ENCODE data around the gene ASAP2. TPM values are rescaled to one million over a fixed set of nuclear protein-coding genes. Genes with fewer than 3 reads are reported as not detected.

ASAP2 gene
- polyA plus RNA-seq, 10 donors, result 17.3 to 25.3 (median 21.7) TPM

- no peak for DNase-seq
Measured at GRCh38 chr2:9292426-9292825, 85.8 kb downstream of the ASAP2 start.

- no peak for DNase-seq
Measured at GRCh38 chr2:9294764-9295163, 88.2 kb downstream of the ASAP2 start.

GRCh38 chr2:9296559-9296958 is 89.9 kb downstream of the ASAP2 start:
- DNase-seq, result no peak

GRCh38 chr2:9297156-9297555 is 90.5 kb downstream of the ASAP2 start:
- no peak for DNase-seq

GRCh38 chr2:9297807-9298206 is 91.2 kb downstream of the ASAP2 start:
- no peak for DNase-seq

GRCh38 chr2:9298583-9298982 is 92.0 kb downstream of the ASAP2 start:
- no peak for DNase-seq

GRCh38 chr2:9299161-9300100 is 92.8 kb downstream of the ASAP2 start:
- peak in 1 of 3 donors; percentile 35 for DNase-seq

GRCh38 chr2:9300214-9300613 is 93.6 kb downstream of the ASAP2 start:
- DNase-seq, result no peak

GRCh38 chr2:9300829-9301453 is 94.3 kb downstream of the ASAP2 start:
- no peak for DNase-seq

GRCh38 chr2:9302755-9303154 is 96.1 kb downstream of the ASAP2 start:
- DNase-seq, result no peak

- no peak for DNase-seq
Measured at GRCh38 chr2:9303528-9304225, 97.1 kb downstream of the ASAP2 start.

- DNase-seq, result no peak
Measured at GRCh38 chr2:9306911-9307310, 100.3 kb downstream of the ASAP2 start.

- no peak for DNase-seq
Measured at GRCh38 chr2:9307535-9307934, 100.9 kb downstream of the ASAP2 start.

- no peak for DNase-seq
Measured at GRCh38 chr2:9308186-9308955, 101.8 kb downstream of the ASAP2 start.

- DNase-seq, result no peak
Measured at GRCh38 chr2:9309147-9309546, 102.5 kb downstream of the ASAP2 start.

GRCh38 chr2:9310377-9310776 is 103.8 kb downstream of the ASAP2 start:
- DNase-seq, result peak; percentile 68 to 89 (median 84)

- peak in 1 of 3 donors; percentile 65 for DNase-seq
Measured at GRCh38 chr2:9310798-9311197, 104.2 kb downstream of the ASAP2 start.

- DNase-seq, result peak; percentile 68 to 90 (median 81)
Measured at GRCh38 chr2:9311488-9311887, 104.9 kb downstream of the ASAP2 start.

- DNase-seq, result peak in 1 of 3 donors; percentile 32
Measured at GRCh38 chr2:9312591-9312990, 106.0 kb downstream of the ASAP2 start.

- DNase-seq, result no peak
Measured at GRCh38 chr2:9313443-9313842, 106.8 kb downstream of the ASAP2 start.

GRCh38 chr2:9315280-9315847 is 108.8 kb downstream of the ASAP2 start:
- DNase-seq, result no peak

Data from muscle of back (tissue), 11 donors.